ENCODE results near the gene EXOC6.

Gene EXOC6

DNA sequence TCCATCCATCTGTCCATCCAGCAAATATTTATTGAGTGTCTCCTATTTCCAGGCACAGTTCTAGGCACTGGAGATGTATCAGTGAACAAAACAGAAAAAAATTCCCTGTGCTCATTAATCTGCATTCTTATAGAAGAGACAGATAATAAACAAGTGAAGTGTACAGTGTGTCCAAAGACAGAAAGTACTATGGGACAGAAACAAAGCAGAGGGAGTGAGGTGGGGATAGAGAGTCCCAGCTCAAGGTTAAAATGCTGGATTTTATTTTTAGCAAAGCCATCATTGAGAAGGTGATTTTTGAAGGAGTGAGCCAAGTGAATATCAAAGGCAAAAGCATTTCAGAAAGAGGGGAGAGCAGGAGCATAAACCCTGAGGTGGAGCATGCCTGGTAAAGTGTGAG lies 21.8 kb upstream of the EXOC6 start:
- DNase-seq (ENCODE audit: low read depth) = no peak
- TF ChIP-seq, protein P1, sequence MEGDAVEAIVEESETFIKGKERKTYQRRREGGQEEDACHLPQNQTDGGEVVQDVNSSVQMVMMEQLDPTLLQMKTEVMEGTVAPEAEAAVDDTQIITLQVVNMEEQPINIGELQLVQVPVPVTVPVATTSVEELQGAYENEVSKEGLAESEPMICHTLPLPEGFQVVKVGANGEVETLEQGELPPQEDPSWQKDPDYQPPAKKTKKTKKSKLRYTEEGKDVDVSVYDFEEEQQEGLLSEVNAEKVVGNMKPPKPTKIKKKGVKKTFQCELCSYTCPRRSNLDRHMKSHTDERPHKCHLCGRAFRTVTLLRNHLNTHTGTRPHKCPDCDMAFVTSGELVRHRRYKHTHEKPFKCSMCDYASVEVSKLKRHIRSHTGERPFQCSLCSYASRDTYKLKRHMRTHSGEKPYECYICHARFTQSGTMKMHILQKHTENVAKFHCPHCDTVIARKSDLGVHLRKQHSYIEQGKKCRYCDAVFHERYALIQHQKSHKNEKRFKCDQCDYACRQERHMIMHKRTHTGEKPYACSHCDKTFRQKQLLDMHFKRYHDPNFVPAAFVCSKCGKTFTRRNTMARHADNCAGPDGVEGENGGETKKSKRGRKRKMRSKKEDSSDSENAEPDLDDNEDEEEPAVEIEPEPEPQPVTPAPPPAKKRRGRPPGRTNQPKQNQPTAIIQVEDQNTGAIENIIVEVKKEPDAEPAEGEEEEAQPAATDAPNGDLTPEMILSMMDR (conservative IDR thresholded peaks at IDR 0.05; ENCODE audit: low read length) = no peak
- H3K4me3 ChIP-seq (ENCODE audit: low read length) = no peak overlapping the region

DNA sequence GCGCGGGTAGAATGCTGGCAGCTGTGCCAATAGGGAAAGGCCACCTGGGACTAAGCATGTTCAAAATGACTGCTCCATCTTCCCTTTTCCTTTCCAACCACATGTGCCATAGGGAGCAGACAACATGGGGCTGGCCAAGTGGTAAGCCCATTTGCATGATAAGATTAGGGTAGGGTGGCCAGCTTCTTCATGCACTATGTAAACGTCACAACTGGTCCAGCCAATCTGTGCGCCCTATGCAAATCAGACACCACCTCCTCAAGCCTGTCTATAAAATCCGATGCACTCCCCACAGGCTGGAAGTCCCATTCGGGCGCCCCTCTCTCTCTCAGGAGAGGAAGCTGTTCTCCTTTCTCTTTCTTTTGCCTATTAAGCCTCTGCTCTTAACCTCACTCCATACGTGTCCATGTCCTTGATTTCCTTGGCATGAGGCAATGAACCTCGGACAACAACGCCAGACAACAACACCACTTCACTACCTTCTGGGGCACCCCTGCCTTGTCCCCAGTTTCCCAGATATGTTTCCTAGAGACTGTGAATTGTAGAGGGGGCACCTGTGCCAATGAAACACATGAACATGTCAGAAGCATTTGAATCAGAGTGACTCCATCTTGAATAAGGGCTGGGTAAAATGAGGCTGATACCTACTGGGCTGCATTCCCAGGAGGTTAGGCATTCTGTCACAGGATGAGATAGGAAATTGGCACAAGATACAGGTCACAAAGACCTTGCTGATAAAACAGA lies 19.1 kb upstream of the EXOC6 start:
- TF ChIP-seq, protein P1 (conservative IDR thresholded peaks at IDR 0.05; ENCODE audit: low read length) = no peak
- H3K4me3 ChIP-seq (ENCODE audit: low read length) = no peak overlapping the region
- no peak for DNase-seq (ENCODE audit: low read depth)

DNA sequence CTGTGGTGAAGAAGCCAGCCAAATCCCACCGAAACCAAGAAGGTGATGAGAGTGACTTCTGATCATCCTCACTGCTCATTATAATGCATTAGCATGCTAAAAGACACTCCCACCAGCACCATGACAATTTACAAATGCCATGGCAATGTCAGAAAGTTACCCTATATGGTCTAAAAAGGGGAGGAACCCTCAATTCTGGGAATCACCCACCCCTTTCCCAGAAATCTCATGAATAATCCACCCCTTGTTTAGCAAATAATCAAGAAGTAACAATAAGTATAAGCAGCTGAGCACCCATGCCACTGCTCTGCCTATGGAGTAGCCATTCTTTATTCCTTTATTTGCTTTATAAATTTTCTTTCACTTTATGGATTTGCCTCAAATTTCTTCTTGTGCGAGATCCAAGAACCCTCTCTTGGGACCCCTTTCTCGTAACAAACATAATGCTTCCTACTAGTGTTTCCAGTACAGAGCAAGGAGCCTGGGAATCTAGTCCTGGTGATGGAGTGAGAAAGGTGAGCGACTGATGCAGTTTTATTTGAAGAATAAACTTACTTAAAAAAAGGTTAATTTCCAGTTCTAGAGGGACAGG lies 18.4 kb upstream of the EXOC6 start:
- H3K4me3 ChIP-seq (ENCODE audit: low read length) = no peak overlapping the region
- DNase-seq (ENCODE audit: low read depth) = no peak
- TF ChIP-seq, protein P1 (conservative IDR thresholded peaks at IDR 0.05; ENCODE audit: low read length) = no peak

DNA sequence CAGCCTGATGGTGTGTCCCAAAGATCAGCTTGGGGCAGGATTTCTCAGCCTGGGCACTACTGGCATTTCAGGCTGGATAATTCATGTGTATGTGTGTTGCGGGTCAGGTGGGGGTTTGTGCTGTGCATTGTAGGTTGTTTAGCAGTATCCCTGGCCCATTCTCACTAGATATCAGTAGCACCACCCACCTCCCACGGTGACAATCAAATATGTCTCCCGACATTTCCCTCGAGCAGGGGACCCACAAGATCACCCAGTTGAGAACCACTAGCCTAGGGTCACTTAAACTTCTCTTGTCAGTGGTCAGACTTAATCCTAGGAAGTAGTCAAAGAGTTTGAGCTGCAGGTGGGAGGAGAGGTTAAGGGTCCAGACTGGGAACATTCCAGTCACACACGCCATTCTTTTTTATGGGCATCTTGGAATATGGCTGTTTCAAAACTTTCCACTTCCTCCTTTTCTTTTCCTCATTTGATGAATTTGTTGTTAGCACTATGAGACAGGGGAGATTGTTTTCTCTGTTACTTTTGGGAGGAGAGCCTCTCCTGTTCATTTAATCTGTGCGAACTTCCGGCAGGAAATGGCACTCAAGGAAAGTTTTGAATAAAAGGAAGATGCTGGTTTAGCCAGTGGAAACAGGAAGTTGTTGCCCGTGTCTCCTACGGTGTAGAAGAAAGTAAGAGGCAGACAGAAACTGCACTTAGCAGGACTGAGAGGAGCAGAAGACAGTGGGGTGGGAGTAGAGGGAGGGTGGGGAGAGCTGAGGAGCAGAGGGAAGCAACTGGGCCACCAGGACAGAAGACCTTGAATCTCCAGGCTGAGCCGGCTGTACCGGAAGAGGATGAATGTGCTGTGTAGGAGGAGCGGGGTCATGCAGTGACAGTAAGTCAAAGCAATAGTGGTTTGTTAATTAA lies 17.6 kb upstream of the EXOC6 start:
- TF ChIP-seq, protein P1 (conservative IDR thresholded peaks at IDR 0.05; ENCODE audit: low read length) = no peak
- no peak overlapping the region for H3K4me3 ChIP-seq (ENCODE audit: low read length)
- no peak for DNase-seq (ENCODE audit: low read depth)

DNA sequence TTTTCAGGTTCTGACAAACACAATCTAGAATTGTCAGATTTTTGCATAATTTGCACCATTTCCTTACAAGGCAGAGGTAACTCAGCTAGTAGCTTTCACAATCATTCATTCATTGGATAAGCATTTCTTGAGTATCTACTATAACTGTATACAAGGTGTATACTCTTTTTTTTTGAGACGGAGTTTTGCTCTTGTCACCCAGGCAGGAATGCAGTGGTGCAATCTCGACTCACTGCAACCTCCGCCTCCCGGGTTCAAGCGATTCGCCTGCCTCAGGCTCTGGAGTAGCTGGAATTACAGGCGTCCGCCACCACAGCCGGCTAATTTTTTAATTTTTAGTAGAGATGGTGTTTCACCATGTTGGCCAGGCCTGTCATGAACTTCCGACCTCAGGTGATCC lies 16.2 kb upstream of the EXOC6 start:
- TF ChIP-seq, protein P1 (conservative IDR thresholded peaks at IDR 0.05; ENCODE audit: low read length) = no peak
- H3K4me3 ChIP-seq (ENCODE audit: low read length) = no peak overlapping the region
- DNase-seq (ENCODE audit: low read depth) = no peak

DNA sequence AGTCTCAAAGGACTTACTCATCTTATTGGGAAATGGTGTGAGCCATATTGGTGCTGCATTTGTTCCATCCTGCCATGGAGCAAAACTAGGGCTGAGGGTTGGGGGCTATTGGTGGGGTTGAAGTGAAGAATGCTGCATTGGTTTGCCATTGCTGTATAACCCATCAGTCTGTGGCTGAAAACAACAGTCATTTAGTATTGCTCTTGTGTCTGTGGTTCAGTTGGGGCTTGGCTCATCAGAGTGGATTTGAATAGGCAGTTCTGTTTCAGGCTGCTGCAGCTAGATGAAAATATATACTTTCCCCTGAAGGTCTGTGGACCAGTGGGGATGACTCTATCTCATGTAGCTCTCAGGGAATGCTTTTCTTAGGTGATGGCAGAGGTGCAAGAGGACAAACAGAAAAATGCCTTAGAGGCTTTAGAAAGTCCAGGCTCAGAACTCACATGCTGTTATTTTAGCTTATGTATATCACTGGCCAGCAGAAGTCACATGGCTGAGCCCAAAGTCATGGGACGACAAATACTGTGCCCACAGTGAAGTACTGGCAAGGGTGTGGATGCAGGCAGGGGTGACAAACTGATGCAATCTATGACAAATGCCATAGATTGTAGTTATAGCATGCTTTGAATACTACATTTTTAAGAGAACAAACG lies 15.2 kb upstream of the EXOC6 start:
- TF ChIP-seq, protein P1 (conservative IDR thresholded peaks at IDR 0.05; ENCODE audit: low read length) = no peak
- DNase-seq (ENCODE audit: low read depth) = no peak
- H3K4me3 ChIP-seq (ENCODE audit: low read length) = no peak overlapping the region
